T-helper 1 cell treated with Interleukin-12 subunit alpha and Interleukin-12 subunit beta and Interleukin-4 antibody, amounts not matched to agents 30 ng/mL and 1 ng/mL, for 36 hours (primary cell): ENCODE results near the gene ISCA2. TPM values are rescaled to one million over a fixed set of nuclear protein-coding genes. Genes with fewer than 3 reads are reported as not detected.

Experiments
- intact Hi-C: fragments of 100-400 bp; cut with micrococcal nuclease; formaldehyde crosslinking; loops from one replicate; pipeline ENCODE4 v1.15.1; 2024
- total RNA-seq: library from RNA; stranded (reverse); gene quantifications from 2 replicates; pipeline ENCODE4 v1.2.3, GENCODE V29; 2022

The ISCA2 gene
- total RNA-seq, 1 donor from 2014 or later = 24.8 TPM

DNA sequence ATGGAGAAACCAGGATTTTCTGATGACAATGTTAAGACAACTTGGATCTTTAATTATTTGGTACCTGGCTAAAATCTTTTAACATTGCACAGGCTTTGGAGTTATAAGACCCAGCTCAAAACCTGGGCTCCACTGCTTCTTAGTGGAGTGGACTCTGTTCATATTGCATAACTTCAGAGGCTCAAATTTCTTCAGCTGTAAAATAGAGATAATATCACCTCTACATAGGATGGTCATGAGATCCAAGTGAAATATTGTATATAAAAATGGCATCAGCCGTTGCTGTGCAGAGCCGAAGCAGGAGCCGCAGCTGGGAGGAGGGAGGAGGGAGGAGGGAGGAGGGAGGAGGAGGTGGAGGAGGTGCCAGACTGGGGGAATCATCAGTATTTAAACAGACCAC is 11.0 kb upstream of the ISCA2 start:
- intact Hi-C loops = no loop called here

- intact Hi-C loops = no loop called here
Measured at GRCh38 chr14:74483321-74483720, 10.2 kb upstream of the ISCA2 start.

DNA sequence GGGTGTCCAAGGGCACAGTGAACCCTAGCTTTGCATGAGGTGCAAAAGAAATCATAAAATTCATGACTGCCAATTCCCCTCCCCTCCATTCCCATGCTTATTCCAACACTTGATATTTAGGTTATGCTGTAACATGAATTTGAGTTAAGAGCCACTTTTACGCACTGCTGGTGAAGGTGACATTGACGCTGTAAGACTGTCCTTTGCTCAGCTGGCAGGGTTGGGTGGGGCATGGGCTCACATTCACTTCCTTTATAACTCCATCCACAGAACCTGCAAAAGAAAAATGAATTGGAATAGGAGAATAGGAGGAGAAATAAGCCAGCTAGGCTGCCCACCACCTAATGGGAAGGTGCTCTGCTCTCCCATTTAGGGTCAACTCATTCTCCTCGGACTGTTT is 7.4 kb upstream of the ISCA2 start:
- intact Hi-C loops = no loop called here

DNA sequence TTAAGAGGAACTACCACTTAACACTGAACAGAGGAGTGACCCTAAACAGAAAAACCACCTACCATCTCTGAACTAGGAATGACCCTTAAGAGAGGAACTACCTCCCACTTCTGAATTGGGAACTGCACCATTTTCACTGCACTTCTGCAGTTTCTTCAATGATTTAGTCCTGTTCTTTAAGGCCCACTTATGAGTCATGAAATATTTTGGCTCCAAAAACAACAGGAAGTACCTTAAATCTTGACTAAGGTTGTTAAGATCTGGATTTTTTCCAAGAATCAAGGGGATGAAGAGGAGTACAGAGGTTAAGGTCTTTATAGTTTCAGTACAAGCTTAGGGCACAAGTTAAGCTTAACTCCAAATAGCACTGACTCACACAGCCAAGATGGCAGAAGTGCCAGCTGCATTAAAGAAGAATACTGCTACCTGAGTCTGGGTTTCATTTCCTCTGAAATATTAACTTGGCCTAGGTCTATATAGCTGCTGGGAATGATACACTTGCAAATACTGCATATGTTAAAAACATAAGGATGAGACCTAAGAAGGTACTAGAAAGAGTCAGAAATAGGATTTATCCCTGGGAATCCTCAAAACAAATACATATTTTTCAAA is 4.7 kb upstream of the ISCA2 start:
- intact Hi-C loops = no loop called here

- intact Hi-C loops = loop anchor here (5.0 to 10.0 kb wide), 6 partner anchors 352 to 1662 kb away; partner anchors contain the start of genes DLST, DNAL1, GPATCH2L and IFT43
Measured at GRCh38 chr14:74490486-74490885, 3.1 kb upstream of the ISCA2 start.

DNA sequence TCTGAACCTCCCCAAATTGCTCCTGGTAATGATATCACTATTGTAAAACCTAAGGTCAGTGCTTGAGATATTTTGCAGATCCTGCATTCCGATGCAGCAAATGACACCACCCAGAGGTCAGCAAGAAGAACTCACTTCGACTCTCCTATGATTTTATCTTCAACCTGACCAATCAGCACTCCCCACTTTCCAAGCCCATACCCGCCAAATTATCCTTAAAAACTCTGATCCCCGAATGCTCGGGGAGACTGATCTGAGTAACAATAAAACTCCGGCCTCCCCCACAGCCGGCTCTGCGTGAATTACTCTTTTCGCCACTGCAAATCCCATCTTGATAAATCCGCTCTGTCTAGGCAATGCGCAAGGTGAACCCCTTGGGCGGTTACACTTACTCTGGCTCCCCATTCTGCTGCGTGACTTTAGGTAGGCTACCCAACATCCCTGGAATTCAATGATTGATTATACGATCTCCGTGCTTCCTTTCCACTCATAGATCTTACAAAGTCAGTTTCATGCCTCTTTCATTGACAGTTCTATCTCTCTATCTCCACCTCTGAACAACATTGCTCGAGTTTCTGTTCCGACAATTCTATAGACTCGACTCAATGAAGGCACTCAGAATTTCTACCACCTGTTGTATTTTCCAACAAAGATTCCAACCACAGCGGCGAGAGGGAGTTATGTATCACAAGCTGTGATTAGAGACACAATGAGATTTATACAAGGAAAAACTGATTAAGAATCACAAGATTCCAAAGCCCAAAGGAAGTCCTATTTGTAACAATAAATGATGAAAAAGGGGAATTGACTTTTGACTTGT is 1.4 kb upstream of the ISCA2 start:
- intact Hi-C loops = loop anchor here (1.0 to 10.0 kb wide), 9 partner anchors 117 to 1660 kb away; partner anchors contain the start of genes DCAF4, DLST, DNAL1 and GPATCH2L

DNA sequence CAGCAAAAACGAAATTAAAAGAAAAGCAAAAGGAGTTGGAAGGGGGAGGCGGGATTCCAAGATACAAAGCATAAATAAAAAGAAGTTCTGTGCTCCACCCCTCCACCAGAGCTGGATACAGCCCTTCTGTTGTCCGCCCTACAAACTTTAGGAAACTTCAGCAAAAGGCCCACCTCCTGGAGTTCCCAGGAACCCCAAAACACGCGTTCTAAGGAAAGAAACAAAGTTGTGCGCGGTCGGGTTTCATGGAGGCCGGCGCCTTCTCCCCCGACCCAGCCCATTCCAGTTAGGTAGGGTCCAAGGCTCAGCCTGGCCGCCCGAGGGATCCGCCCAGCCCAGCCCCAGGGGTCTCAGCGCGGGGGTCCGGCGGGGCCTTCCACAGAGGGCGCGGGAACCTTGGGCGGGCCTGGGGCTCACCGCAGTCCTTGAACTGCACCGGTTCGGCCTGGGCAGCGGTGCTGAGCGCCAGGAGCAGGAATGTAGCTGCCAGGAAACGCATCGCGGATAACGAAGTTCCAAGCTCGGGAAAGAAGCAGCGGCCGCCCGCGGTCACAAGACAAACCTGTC is 706 bp upstream of the ISCA2 start, which contains the start of gene NPC2:
Gene NPC2, minus strand, starts transcription at position 530 of the 567 bp plus-strand sequence. Its CDS starts 31 bp downstream, at position 499.
- intact Hi-C loops = loop anchor here (1.0 to 10.0 kb wide), 18 partner anchors 92 to 1659 kb away; partner anchors contain the start of genes ALDH6A1, AREL1, DCAF4 and DLST

DNA sequence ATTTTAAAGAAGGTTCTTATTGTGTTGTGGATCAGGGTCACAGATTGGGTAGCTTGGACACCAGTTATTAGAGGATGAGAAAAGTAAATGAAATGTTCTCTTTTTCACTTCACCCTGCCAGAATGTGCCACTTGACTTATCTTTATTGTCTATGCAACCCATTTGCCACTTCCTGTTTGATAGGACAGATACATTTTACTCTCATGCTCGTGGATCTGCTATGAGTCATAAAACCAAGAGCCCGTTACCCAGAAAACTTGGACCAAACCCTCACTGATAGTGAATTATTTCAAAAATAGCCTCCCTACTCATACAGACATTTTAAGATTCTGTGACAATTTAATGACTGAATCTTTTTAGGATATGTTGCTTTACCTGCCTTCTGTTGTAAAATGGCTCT is 1.8 kb downstream of the ISCA2 start:
- intact Hi-C loops = loop anchor here (10.0 kb wide), 1 partner anchor 851 kb away; the partner anchor contains the start of gene DNAL1

- intact Hi-C loops = no loop called here
Measured at GRCh38 chr14:74500417-74501134, 7.0 kb downstream of the ISCA2 start.

DNA sequence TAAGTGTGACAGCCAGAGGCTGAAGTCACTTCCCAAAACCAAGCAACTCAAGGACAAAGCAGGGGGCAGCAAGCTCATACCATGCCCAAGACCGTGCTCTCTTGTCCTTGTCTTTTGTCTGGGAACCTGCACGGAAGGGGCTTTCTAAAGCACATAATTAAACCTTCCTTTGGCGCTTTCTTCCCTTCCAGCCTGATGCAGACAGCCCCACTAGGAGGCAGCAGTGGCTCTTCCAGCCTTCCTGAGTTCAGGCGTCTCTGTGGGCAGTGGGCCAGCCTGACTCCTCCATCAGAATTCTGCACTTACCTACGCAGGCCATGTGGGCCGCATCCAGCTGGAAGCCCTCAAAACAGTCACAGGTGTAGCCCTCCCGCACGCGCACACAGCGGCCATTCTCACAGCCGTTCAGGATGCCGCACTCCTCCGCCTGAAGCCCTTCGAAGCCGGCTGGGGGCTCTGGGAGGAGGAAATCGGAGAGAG is 7.6 kb downstream of the ISCA2 start:
- intact Hi-C loops = no loop called here

- intact Hi-C loops = no loop called here
Measured at GRCh38 chr14:74501691-74502090, 8.1 kb downstream of the ISCA2 start.

GRCh38 chr14:74502236-74503019 is 8.9 kb downstream of the ISCA2 start:
- intact Hi-C loops = no loop called here

DNA sequence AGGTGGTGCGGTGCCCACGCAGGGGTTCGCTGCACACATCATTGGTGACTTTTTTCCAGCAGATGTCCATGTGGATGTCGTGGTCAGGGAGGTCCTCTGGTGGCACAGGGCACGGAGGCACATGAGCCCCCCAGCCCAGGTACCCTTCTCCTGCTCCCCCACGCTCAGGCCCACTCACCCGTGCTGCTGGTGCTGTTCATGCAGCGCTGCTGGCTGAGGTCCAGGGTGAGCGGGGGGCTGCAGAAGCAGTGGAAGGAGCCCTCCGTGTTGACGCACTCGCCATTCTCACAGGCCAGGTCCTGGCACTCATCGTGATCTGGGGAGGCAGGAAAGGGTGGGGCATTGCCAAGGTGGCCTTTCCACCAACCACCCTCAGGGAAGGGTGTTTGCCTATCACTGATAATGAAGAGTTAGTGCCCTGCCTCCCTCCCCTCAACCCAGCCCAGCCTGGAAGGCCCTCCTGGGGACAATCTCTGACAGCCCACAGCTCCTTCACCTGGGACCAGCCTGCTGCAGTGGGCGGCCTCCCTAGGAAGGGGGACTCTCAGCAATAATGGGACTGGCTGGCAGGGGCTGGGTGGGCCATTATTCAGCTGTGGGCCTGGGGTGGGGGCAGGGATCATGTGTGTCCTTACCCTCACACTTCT is 9.8 kb downstream of the ISCA2 start:
- intact Hi-C loops = no loop called here

GRCh38 chr14:74503938-74504335 is 10.4 kb downstream of the ISCA2 start:
- intact Hi-C loops = no loop called here

- intact Hi-C loops = no loop called here
Measured at GRCh38 chr14:74504412-74504811, 10.8 kb downstream of the ISCA2 start.

DNA sequence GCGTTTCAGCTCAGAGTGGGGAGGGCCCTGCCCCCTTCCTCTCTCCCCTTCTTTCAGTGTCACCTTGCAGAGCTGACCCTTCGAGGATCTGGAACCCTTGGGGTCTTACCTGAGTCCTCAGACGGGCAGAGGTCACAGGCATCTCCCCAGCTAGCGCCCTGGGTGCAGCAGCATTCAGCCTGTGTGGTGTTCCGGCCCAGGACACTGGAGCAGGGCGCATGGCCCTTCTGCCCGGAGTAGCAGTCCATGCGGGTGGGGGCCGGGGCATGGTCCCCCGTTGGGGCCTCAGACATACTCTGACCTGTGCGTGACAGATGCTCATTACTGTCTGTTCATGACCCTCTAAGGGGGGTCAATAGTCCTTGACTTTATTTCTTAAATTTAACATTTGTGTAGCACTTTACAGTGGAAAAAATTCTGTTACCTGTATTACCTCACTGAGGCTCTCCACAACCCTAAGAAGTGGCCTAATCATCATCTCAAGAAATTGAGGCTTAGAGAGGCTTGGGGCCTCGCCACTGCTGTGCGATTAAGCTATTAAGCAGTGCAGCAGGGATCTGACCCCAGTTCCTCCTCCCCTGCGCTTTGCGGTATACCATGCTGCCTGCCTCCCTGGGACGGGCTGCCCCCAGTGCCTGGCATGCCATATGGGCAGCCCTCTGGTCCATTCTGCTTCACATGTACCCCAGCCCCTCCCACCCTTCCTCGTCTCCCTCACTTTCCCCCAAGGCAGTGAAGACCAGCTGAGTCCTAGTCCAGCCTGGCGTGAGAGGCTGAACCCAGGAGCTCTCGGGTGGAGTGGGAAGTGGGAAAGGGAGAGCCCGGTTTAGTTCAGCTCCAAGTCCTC is 11.5 kb downstream of the ISCA2 start:
- intact Hi-C loops = no loop called here

DNA sequence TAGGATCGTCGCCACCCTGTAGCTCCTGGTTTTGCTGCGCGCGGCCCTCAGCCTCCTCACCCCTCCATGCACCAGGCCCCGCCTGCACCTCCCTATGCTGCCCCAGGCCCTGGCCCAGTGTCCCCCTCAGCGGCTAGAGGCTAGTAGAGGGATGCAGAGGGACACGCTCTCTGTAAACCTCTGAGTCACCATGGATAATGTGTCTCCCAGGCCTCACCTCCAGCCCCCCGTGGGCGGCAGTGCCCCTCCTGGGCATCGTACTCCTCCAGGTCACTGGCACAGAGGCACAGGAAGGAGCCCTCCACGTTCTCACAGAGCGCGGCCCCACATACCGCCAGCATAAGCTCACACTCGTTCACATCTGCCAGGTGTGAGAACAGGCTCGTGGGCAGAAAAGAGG is 12.3 kb downstream of the ISCA2 start:
- intact Hi-C loops = no loop called here

DNA sequence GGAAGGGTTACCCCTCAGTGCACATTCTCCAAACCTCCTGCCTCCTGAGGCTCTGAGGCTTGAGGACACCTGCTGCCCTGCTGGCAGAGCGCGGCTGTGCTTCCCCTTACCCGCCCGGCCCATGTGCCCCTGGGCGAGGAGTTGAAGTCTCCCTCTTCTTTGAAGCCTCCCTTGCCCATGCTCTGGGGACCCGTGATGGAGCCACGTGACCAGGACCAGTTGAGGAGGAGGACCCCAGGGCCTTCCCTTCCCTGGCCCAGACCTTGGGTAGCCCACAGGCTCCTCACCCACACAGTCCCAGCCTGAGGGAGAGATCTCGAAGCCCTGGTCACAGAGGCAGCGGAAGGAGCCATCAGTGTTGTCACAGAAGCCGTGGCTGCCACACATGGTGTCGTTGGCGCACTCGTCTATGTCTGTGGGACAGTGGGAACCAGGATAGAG is 12.9 kb downstream of the ISCA2 start:
- intact Hi-C loops = no loop called here

- intact Hi-C loops = no loop called here
Measured at GRCh38 chr14:74507085-74507484, 13.5 kb downstream of the ISCA2 start.
